ENCODE measurements around the gene ABTB2.

ABTB2 gene

DNA sequence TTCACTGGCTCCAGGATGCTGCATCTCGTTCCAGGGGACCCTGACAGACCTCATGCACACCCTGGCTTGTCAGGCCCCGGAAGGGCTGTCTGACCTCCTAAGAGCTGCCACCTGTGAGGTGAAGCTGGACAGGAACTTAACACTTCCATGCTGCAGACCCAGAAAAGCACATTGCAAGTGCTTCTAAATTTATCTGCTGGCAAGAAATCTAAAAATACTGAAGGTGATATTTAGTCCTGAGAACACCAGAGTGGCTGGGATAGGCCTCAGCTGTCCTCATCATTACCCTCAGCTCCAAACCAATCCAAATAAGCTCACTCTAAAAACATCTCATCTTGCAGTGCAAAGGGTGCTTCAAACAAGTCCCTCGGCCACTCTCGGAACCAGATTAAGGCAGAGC lies 46.7 kb downstream of the ABTB2 start:
- Histone ChIP-seq H3K36me3 (ENCODE audit: control insufficient read depth, insufficient read depth, low read length, severe bottlenecking) (no peaks in the 10 kb centered on the region), H3K9me3 (ENCODE audit: control insufficient read depth, low read length) (no peaks in the 10 kb centered on the region), H3K9ac (ENCODE audit: low read length) (no peak overlapping the region), H3K27me3 (replicated peaks; ENCODE audit: control insufficient read depth, insufficient read depth, low read length) (no peaks in the 10 kb centered on the region), H3K4me1 (ENCODE audit: control insufficient read depth, insufficient read depth, low read length) (peaks cover 21% of the 10 kb centered on the region), H3K4me3 (ENCODE audit: low read length) (no peak overlapping the region)
- DNase-seq (ENCODE audit: low read depth) = no peak

GRCh38 chr11:34309965-34310364 lies 47.8 kb downstream of the ABTB2 start:
- H3K4me3 ChIP-seq (ENCODE audit: low read length) = no peak overlapping the region

GRCh38 chr11:34308913-34309585 lies 48.8 kb downstream of the ABTB2 start:
- no peaks in the 10 kb centered on the region for H3K27me3 ChIP-seq (replicated peaks; ENCODE audit: control insufficient read depth, insufficient read depth, low read length)
- H3K9me3 ChIP-seq (ENCODE audit: control insufficient read depth, low read length) = no peaks in the 10 kb centered on the region

More at GRCh38 chr11:34309965-34310364, 47.8 kb downstream of the ABTB2 start:
- Histone ChIP-seq H3K36me3 (ENCODE audit: control insufficient read depth, insufficient read depth, low read length, severe bottlenecking) (no peaks in the 10 kb centered on the region), H3K9ac (ENCODE audit: low read length) (no peak overlapping the region), H3K9me3 (ENCODE audit: control insufficient read depth, low read length) (no peaks in the 10 kb centered on the region), H3K4me1 (ENCODE audit: control insufficient read depth, insufficient read depth, low read length) (peaks cover 19% of the 10 kb centered on the region), H3K27me3 (replicated peaks; ENCODE audit: control insufficient read depth, insufficient read depth, low read length) (no peaks in the 10 kb centered on the region)
- DNase-seq (ENCODE audit: low read depth) = no peak

DNA sequence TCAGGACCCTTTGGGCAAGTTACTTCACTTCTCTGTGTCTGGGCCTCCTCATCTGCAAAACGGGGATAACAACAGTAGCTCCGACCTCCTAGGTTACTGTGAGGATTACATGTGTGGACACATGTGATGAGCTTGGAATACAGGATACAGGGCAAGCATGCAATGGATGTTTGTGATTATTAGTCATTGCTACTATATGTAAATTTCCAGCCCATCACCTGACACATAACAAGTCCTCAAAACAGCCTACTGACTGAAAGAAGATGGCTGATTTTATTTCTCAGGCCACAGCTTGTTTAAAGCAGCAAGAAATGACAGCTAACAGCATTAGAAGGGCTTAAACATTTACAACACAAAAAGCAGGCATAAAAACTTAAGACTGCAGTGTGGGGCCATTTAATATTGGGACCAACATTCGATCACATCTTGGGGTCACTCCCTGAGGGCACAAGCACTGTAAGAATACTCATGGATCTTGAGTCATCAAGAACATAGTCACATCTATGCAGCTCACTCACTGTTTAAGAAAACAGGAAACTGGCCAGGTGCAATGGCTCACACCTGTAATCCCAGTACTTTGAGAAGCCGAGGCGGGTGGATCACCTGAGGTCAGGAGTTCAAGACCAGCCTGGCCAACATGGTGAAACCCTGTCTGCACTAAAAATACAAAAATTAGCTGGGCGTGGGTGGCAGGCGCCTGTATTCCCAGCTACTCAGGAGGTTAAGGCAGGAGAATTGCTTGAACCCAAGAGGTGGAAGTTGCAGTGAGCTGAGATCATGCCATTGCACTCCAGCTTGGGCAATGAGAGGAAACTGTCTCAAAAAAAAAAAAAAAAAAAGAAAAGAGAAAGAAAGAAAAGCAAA lies 49.5 kb downstream of the ABTB2 start:
- DNase-seq (ENCODE audit: low read depth) = no peak
- H3K9me3 ChIP-seq (ENCODE audit: control insufficient read depth, low read length) = no peaks in the 10 kb centered on the region
- no peaks in the 10 kb centered on the region for H3K27me3 ChIP-seq (replicated peaks; ENCODE audit: control insufficient read depth, insufficient read depth, low read length)
- peaks cover 19% of the 10 kb centered on the region for H3K4me1 ChIP-seq (ENCODE audit: control insufficient read depth, insufficient read depth, low read length)
- H3K36me3 ChIP-seq (ENCODE audit: control insufficient read depth, insufficient read depth, low read length, severe bottlenecking) = no peaks in the 10 kb centered on the region
- no peak overlapping the region for H3K9ac ChIP-seq (ENCODE audit: low read length)
- H3K4me3 ChIP-seq (ENCODE audit: low read length) = no peak overlapping the region

More at GRCh38 chr11:34308913-34309585, 48.8 kb downstream of the ABTB2 start:
- Histone ChIP-seq H3K9ac (ENCODE audit: low read length) (peak overlapping the region; percentile 64), H3K4me3 (ENCODE audit: low read length) (peak overlapping the region; percentile 45), H3K36me3 (ENCODE audit: control insufficient read depth, insufficient read depth, low read length, severe bottlenecking) (no peaks in the 10 kb centered on the region), H3K4me1 (ENCODE audit: control insufficient read depth, insufficient read depth, low read length) (peaks cover 19% of the 10 kb centered on the region)
- DNase-seq (ENCODE audit: low read depth) = peak; percentile 66

GRCh38 chr11:34305780-34306179 lies 52.0 kb downstream of the ABTB2 start:
- Histone ChIP-seq H3K9ac (ENCODE audit: low read length) (no peak overlapping the region), H3K27me3 (replicated peaks; ENCODE audit: control insufficient read depth, insufficient read depth, low read length) (no peaks in the 10 kb centered on the region), H3K36me3 (ENCODE audit: control insufficient read depth, insufficient read depth, low read length, severe bottlenecking) (no peaks in the 10 kb centered on the region), H3K9me3 (ENCODE audit: control insufficient read depth, low read length) (no peaks in the 10 kb centered on the region), H3K4me1 (ENCODE audit: control insufficient read depth, insufficient read depth, low read length) (peaks cover 29% of the 10 kb centered on the region), H3K4me3 (ENCODE audit: low read length) (no peak overlapping the region)
- no peak for DNase-seq (ENCODE audit: low read depth)

GRCh38 chr11:34305193-34305592 lies 52.6 kb downstream of the ABTB2 start:
- Histone ChIP-seq H3K9ac (ENCODE audit: low read length) (no peak overlapping the region), H3K9me3 (ENCODE audit: control insufficient read depth, low read length) (no peaks in the 10 kb centered on the region), H3K4me1 (ENCODE audit: control insufficient read depth, insufficient read depth, low read length) (peaks cover 32% of the 10 kb centered on the region), H3K4me3 (ENCODE audit: low read length) (no peak overlapping the region), H3K27me3 (replicated peaks; ENCODE audit: control insufficient read depth, insufficient read depth, low read length) (no peaks in the 10 kb centered on the region), H3K36me3 (ENCODE audit: control insufficient read depth, insufficient read depth, low read length, severe bottlenecking) (no peaks in the 10 kb centered on the region)
- DNase-seq (ENCODE audit: low read depth) = no peak

GRCh38 chr11:34303028-34303570 lies 54.7 kb downstream of the ABTB2 start:
- Histone ChIP-seq H3K4me3 (ENCODE audit: low read length) (no peak overlapping the region), H3K27me3 (replicated peaks; ENCODE audit: control insufficient read depth, insufficient read depth, low read length) (no peaks in the 10 kb centered on the region), H3K4me1 (ENCODE audit: control insufficient read depth, insufficient read depth, low read length) (peaks cover 16% of the 10 kb centered on the region), H3K9me3 (ENCODE audit: control insufficient read depth, low read length) (no peaks in the 10 kb centered on the region), H3K9ac (ENCODE audit: low read length) (no peak overlapping the region), H3K36me3 (ENCODE audit: control insufficient read depth, insufficient read depth, low read length, severe bottlenecking) (no peaks in the 10 kb centered on the region)
- DNase-seq (ENCODE audit: low read depth) = no peak

DNA sequence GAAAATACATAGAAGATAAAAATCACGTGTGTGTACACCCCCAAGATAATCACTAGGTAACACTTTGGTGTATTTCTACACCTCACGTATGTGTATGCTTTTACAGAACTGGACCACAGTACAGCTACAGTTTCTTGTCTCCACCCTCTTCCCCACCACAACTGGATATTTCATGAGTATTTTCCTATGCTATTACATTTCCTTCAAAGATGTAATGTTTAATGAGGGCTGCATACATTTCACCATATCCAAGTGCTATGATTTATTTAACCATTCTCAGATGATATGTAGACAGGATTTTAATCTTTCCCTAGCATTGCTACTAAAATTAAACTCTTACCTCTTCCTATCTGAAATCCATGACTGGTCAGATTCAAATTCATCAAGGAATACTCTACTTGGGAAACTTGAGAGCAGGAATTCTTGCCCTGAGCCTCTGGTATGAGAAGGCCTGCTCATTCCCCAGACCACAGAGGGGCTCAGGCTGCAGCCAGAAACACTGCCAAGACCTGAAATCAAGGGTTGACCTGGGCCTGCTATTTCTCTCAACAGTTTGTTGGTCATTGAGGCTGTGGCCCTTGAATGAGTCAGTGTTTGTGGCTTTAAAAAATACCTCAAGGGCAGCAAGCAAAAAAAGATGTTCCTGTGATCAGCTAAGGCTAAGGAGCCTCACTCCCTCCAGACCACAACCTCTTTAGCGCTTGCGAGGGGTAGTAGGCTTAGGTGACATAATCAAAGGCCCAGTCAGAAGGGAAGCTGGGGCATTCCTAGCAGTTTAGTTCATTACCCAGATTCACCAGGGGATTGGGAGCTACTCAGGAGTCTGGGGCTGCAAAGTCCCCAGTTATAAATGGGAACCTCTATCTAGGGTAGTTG lies 55.5 kb downstream of the ABTB2 start:
- H3K4me1 ChIP-seq (ENCODE audit: control insufficient read depth, insufficient read depth, low read length) = peaks cover 14% of the 10 kb centered on the region
- no peaks in the 10 kb centered on the region for H3K36me3 ChIP-seq (ENCODE audit: control insufficient read depth, insufficient read depth, low read length, severe bottlenecking)
- H3K9ac ChIP-seq (ENCODE audit: low read length) = no peak overlapping the region
- no peaks in the 10 kb centered on the region for H3K27me3 ChIP-seq (replicated peaks; ENCODE audit: control insufficient read depth, insufficient read depth, low read length)
- H3K9me3 ChIP-seq (ENCODE audit: control insufficient read depth, low read length) = no peaks in the 10 kb centered on the region
- H3K4me3 ChIP-seq (ENCODE audit: low read length) = no peak overlapping the region
- peak; percentile 86 for DNase-seq (ENCODE audit: low read depth)

- H3K4me3 ChIP-seq (ENCODE audit: low read length) = no peak overlapping the region
- no peaks in the 10 kb centered on the region for H3K27me3 ChIP-seq (replicated peaks; ENCODE audit: control insufficient read depth, insufficient read depth, low read length)
- no peak for DNase-seq (ENCODE audit: low read depth)
- peaks cover 18% of the 10 kb centered on the region for H3K4me1 ChIP-seq (ENCODE audit: control insufficient read depth, insufficient read depth, low read length)
- no peak overlapping the region for H3K9ac ChIP-seq (ENCODE audit: low read length)
- no peaks in the 10 kb centered on the region for H3K9me3 ChIP-seq (ENCODE audit: control insufficient read depth, low read length)
- H3K36me3 ChIP-seq (ENCODE audit: control insufficient read depth, insufficient read depth, low read length, severe bottlenecking) = no peaks in the 10 kb centered on the region
Observed at GRCh38 chr11:34300926-34301295, 56.9 kb downstream of the ABTB2 start.

GRCh38 chr11:34300026-34300925 lies 57.5 kb downstream of the ABTB2 start:
- Histone ChIP-seq H3K27me3 (replicated peaks; ENCODE audit: control insufficient read depth, insufficient read depth, low read length) (no peaks in the 10 kb centered on the region), H3K9ac (ENCODE audit: low read length) (no peak overlapping the region), H3K4me3 (ENCODE audit: low read length) (no peak overlapping the region), H3K4me1 (ENCODE audit: control insufficient read depth, insufficient read depth, low read length) (peaks cover 18% of the 10 kb centered on the region), H3K36me3 (ENCODE audit: control insufficient read depth, insufficient read depth, low read length, severe bottlenecking) (no peaks in the 10 kb centered on the region), H3K9me3 (ENCODE audit: control insufficient read depth, low read length) (no peaks in the 10 kb centered on the region)
- no peak for DNase-seq (ENCODE audit: low read depth)

Measured in adipocyte (in vitro differentiated cells).